ENCODE measurements around the gene ZNF394.

DNA sequence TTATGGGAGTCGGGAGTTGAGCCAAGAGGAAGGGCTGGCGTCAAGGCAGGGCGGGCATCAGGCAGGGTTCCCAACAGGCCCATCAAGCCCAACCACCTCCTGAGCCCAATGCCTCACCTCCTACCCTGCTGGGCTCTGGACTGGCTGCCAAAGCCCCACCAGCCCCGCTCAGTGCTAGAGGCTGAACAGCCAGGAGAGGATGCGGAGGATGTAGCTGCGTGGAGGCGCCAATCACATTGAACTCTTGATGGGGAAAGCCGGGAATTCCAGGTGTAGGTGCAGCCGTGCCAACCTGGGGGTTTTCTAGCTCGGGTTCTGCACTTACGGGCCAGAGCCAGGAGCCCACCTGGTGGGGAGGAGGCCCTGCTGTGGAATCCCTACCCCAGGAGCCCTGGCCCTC, 47.0 kb downstream of the ZNF394 start:
- TF ChIP-seq, protein P1, sequence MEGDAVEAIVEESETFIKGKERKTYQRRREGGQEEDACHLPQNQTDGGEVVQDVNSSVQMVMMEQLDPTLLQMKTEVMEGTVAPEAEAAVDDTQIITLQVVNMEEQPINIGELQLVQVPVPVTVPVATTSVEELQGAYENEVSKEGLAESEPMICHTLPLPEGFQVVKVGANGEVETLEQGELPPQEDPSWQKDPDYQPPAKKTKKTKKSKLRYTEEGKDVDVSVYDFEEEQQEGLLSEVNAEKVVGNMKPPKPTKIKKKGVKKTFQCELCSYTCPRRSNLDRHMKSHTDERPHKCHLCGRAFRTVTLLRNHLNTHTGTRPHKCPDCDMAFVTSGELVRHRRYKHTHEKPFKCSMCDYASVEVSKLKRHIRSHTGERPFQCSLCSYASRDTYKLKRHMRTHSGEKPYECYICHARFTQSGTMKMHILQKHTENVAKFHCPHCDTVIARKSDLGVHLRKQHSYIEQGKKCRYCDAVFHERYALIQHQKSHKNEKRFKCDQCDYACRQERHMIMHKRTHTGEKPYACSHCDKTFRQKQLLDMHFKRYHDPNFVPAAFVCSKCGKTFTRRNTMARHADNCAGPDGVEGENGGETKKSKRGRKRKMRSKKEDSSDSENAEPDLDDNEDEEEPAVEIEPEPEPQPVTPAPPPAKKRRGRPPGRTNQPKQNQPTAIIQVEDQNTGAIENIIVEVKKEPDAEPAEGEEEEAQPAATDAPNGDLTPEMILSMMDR (conservative IDR thresholded peaks at IDR 0.05 in 1 of 2, IDR thresholded peaks at IDR 0.05 in 1 of 2; ENCODE audit: extremely low read depth in 1 of 2, insufficient read depth in 1 of 2, low read depth in 1 of 2, low read length in 2 of 2), result no peak
- TF ChIP-seq EZH2 (IDR thresholded peaks at IDR 0.05; ENCODE audit: borderline replicate concordance, low read length), result no peak
